GM06990 (cell line): Measurements from ENCODE around the gene NPAS3.

ENCODE experiments used
- DNase-seq: peaks from one replicate; pipeline ENCODE4 v3.0.0-alpha.2; 2011; ENCODE audit not compliant: insufficient read length; ENCODE audit errors: extremely low read depth
- H3K27me3 ChIP-seq: replicated peaks from 2 replicates; pipeline ENCODE4 v1.6.0; 2011; ENCODE audit warnings: low read length; ENCODE audit not compliant: control insufficient read depth, insufficient read depth
- H3K36me3 ChIP-seq: 2 replicates; pipeline ENCODE4 v1.5.1; 2011; ENCODE audit warnings: low read length; ENCODE audit not compliant: control insufficient read depth, insufficient read depth
- H3K4me3 ChIP-seq: replicated peaks from 2 replicates; pipeline ENCODE4 v1.5.1; 2011; ENCODE audit warnings: low read depth, mild to moderate bottlenecking, control low read depth, low read length
- TF ChIP-seq, protein P1 (sequence below): IDR thresholded peaks from 2 replicates; pipeline ENCODE4 v1.5.1; 2011; ENCODE audit warnings: low read length, control low read depth, mild to moderate bottlenecking, inconsistent platforms; ENCODE audit not compliant: insufficient read depth, poor library complexity, severe bottlenecking

The NPAS3 gene

DNA sequence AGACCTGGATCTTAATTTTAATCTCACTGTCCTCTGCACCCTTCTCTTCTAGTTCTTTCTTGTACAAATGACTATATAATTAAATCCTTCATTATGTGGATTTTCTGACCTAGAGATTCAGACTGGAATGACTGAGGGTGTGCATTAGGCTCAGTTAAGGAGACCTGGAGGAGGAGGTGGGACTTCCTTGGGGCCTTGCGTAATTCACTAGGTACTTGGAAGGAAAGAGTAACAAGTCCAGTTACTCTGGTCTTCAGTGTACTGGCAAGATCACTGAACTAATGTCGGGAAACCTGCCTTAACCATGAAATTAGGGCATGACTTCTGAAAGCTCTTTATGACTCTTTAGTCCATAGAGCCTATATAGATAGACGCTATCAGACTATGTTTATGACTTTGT is 570.8 kb downstream of the NPAS3 start:
- Histone ChIP-seq H3K4me3 (no peak overlapping the region), H3K27me3 (no peaks in the 10 kb centered on the region), H3K36me3 (no peaks in the 10 kb centered on the region)
- TF ChIP-seq, protein P1, sequence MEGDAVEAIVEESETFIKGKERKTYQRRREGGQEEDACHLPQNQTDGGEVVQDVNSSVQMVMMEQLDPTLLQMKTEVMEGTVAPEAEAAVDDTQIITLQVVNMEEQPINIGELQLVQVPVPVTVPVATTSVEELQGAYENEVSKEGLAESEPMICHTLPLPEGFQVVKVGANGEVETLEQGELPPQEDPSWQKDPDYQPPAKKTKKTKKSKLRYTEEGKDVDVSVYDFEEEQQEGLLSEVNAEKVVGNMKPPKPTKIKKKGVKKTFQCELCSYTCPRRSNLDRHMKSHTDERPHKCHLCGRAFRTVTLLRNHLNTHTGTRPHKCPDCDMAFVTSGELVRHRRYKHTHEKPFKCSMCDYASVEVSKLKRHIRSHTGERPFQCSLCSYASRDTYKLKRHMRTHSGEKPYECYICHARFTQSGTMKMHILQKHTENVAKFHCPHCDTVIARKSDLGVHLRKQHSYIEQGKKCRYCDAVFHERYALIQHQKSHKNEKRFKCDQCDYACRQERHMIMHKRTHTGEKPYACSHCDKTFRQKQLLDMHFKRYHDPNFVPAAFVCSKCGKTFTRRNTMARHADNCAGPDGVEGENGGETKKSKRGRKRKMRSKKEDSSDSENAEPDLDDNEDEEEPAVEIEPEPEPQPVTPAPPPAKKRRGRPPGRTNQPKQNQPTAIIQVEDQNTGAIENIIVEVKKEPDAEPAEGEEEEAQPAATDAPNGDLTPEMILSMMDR, result no peak
- DNase-seq, result no peak

DNA sequence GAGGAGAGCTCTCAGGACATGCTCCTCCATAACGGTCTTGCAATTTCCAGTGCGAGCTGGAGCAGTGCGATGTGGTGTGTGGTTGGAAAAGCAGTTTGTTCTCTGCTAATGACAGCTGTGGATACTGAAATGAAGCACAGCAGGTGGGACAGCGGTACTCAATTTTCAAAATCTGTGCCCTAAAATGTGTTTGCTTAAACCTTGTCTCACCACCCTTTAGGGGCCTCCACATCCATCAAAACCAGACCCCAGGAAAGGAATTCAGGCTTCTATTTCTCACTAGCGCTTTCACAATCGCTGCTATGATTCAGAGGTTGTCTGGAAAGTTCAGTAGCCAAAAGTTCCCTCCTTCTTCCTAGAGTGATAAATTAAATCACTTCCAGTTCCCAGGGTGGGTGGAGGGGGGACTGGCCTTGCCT is 571.4 kb downstream of the NPAS3 start:
- no peak for DNase-seq
- TF ChIP-seq, protein P1, result no peak
- Histone ChIP-seq H3K4me3 (no peak overlapping the region), H3K36me3 (no peaks in the 10 kb centered on the region), H3K27me3 (no peaks in the 10 kb centered on the region)

DNA sequence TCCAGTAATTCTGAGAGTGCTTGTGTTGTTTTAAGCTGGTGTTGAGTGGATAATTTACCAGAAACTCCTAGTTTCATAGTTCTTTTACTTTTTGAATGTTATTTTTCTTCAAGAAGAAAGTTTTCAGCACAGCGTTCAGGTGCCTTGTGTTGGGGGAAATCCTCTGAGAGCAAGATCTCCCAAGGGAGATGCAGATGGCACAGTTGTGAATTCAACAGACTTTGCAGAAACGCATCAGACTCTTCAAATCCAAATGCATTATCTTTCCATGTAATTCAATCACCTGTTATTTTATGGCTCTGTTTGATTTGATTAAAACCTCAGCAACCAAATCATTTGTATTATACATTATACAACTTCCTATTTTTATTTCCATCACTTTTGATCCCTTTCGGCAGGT is 572.3 kb downstream of the NPAS3 start:
- Histone ChIP-seq H3K27me3 (no peaks in the 10 kb centered on the region), H3K4me3 (no peak overlapping the region), H3K36me3 (no peaks in the 10 kb centered on the region)
- TF ChIP-seq, protein P1, result no peak
- DNase-seq, result no peak

DNA sequence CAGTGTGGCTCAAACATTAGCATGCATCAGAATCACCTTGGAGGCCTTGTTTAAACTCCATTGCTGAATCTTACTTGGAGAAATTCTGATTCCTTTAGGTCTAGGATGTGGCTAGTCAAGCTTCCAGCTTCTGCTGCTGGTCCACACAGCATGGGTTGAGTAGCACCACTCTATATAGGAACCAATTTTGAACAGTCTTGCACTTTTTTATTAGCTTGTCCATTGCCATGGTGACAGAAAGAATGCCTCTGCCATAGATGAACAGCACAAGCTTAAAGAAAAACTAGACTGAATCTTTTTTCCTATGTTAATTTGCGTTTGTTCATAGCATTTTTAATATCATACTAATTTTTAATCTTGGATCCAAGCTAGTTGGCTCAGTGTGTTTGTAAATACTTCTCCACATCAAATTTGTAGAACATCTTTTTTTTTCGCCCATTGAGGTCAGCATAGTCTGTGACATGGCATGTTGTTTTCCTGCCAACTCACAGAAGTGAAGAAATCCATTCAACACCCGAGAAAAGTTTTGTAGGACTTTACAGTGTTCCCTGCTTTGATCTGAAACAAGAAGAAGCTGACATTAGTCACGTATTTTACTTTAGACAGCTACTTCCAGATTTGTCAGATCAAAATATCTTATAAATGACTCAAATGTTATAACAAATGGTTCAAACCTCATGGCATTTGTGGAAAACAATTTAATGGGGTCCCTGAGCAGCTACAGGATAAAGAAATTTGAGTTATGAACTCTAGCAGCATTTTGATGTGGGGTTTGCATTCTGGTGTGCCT is 573.4 kb downstream of the NPAS3 start:
- no peaks in the 10 kb centered on the region for H3K27me3 ChIP-seq
- TF ChIP-seq, protein P1, result no peak
- H3K4me3 ChIP-seq, result no peak overlapping the region
- no peak for DNase-seq
- no peaks in the 10 kb centered on the region for H3K36me3 ChIP-seq

DNA sequence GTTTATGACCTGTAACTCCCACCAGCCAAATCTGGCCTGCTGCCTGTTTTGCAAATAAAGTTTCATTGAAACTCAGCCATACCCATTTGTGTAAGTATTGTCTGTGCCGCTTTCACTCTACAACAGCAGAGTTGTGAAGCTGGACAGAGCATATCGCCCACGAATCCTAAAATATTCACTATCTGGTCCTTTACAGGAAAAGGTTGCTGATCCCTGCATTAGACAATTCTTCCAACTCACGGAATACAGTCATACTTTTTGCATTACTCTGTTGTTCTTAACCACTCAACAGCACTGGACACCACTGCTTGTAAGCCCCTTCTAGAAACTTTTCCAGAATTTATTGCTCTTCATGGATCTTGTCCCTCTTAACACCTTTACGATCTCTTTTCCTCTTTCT is 576.8 kb downstream of the NPAS3 start:
- H3K27me3 ChIP-seq, result no peaks in the 10 kb centered on the region
- DNase-seq, result no peak
- TF ChIP-seq, protein P1, result no peak
- no peak overlapping the region for H3K4me3 ChIP-seq
- no peaks in the 10 kb centered on the region for H3K36me3 ChIP-seq

DNA sequence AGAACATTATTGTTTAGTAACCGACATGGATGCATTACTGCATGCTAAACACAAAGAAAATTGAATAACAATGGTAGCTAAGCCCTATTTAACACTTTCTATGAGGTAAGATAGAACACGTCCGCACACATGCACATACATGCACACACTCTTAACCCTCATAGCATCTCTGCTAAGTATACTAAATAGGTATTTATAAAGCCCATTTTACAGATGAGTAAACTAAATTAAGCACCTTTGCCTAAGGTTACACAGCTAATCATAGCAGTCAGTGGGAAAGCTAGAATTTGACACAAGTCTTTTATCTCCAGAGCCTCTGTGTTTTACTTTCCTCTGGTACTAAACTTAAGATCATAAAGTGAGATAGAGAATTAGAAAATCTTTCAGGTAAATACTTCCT is 577.2 kb downstream of the NPAS3 start:
- Histone ChIP-seq H3K36me3 (no peaks in the 10 kb centered on the region), H3K27me3 (no peaks in the 10 kb centered on the region), H3K4me3 (no peak overlapping the region)
- DNase-seq, result no peak
- TF ChIP-seq, protein P1, result no peak
